ENCODE data around the gene ASPG. TPM values are rescaled to one million over a fixed set of nuclear protein-coding genes. Genes with fewer than 3 reads are reported as not detected.

The ASPG gene
- total and polyA plus RNA-seq, 12 donors = 2.8 to 32.0 (median 13.2) TPM

GRCh38 chr14:104109731-104110361 is 24.3 kb downstream of the ASPG start:
- WGBS, 2 donors = 91% methylated on average over 24 of the region's 24 CpGs
- no peak for TF ChIP-seq CTCF (IDR thresholded peaks at IDR 0.05)
- intact Hi-C loops (cut with DNase I) = no loop called here
- peak in 1 of 2 donors; percentile 8 for DNase-seq
- Histone ChIP-seq H3K36me3 (no peaks in the 10 kb centered on the region), H3K4me3 (no peak overlapping the region), H3K27me3 (peaks cover 0 to 28% (median 9%) of the 10 kb centered on the region in 7 donors), H3K4me1 (no peaks in the 10 kb centered on the region), H3K9me3 (no peaks in the 10 kb centered on the region), H3K27ac (no peak overlapping the region)
- ATAC-seq = no peak

GRCh38 chr14:104110491-104111209 is 25.1 kb downstream of the ASPG start:
- 74% methylated on average over 17 to 18 of the region's 18 CpGs for WGBS, 2 donors

GRCh38 chr14:104111301-104112112 is 26.0 kb downstream of the ASPG start:
- DNase-seq (peak in 1 of 2 donors; percentile 8), ATAC-seq (no peak)
- WGBS, 2 donors = 80 to 81% methylated on average over 20 to 21 of the region's 21 CpGs
- Histone ChIP-seq H3K4me1 (peaks cover 0 to 5% (median 4%) of the 10 kb centered on the region in 9 donors), H3K27ac (no peak overlapping the region), H3K4me3 (no peak overlapping the region), H3K27me3 (peaks cover 3 to 31% (median 22%) of the 10 kb centered on the region in 7 donors), H3K9me3 (no peaks in the 10 kb centered on the region), H3K36me3 (no peaks in the 10 kb centered on the region)
- no peak for TF ChIP-seq CTCF (IDR thresholded peaks at IDR 0.05)
- intact Hi-C loops (cut with DNase I) = no loop called here

More at GRCh38 chr14:104110491-104111209, 25.1 kb downstream of the ASPG start:
- Histone ChIP-seq H3K4me3 (no peak overlapping the region), H3K36me3 (no peaks in the 10 kb centered on the region), H3K9me3 (no peaks in the 10 kb centered on the region), H3K4me1 (no peaks in the 10 kb centered on the region), H3K27me3 (peaks cover 0 to 28% (median 13%) of the 10 kb centered on the region in 7 donors), H3K27ac (no peak overlapping the region)
- no peak for TF ChIP-seq CTCF (IDR thresholded peaks at IDR 0.05)
- intact Hi-C loops (cut with DNase I) = no loop called here
- DNase-seq (no peak), ATAC-seq (no peak)

GRCh38 chr14:104112113-104112505 is 26.6 kb downstream of the ASPG start:
- DNase-seq = peak in 1 of 2 donors; percentile 8
- no peak overlapping the region for H3K4me3 ChIP-seq
- 86 to 92% methylated on average over 5 to 6 of the region's 6 CpGs for WGBS, 2 donors
- peaks cover 8 to 32% (median 28%) of the 10 kb centered on the region in 7 donors for H3K27me3 ChIP-seq
- peaks cover 0 to 9% (median 6%) of the 10 kb centered on the region in 9 donors for H3K4me1 ChIP-seq
- intact Hi-C loops (cut with DNase I) = no loop called here
- H3K36me3 ChIP-seq = no peaks in the 10 kb centered on the region
- H3K9me3 ChIP-seq = no peaks in the 10 kb centered on the region
- TF ChIP-seq CTCF (IDR thresholded peaks at IDR 0.05) = no peak
- no peak overlapping the region for H3K27ac ChIP-seq
- ATAC-seq = no peak

All from heart right ventricle (tissue), 16 donors.